PC-3 (cell line): ENCODE results near the gene HDAC8.

Experiments
- CTCF ChIP-seq: fragments of 300-600 bp; sonication (generic); conservative IDR thresholded peaks from 2 replicates; pipeline ENCODE4 v1.5.1; 2017; ENCODE audit warnings: antibody characterized with exemption, low read depth, mild to moderate bottlenecking, low read length
- EZH2 ChIP-seq: fragments of 300-600 bp; sonication (generic); IDR thresholded peaks from one replicate; pipeline ENCODE4 v1.6.1; 2017; ENCODE audit warnings: antibody characterized with exemption, mild to moderate bottlenecking, low read length; ENCODE audit not compliant: unreplicated experiment
- EZH2phosphoT487 ChIP-seq: fragments of 300-600 bp; sonication (generic); IDR thresholded peaks from 2 replicates; pipeline ENCODE4 v1.6.1; 2018; ENCODE audit warnings: mild to moderate bottlenecking, antibody characterized with exemption, low read length, borderline replicate concordance

GRCh38 chrX:72308209-72308565, 264.5 kb downstream of the HDAC8 start:
- TF ChIP-seq CTCF: no peak
- TF ChIP-seq EZH2: no peak
- TF ChIP-seq EZH2phosphoT487: no peak
